HepG2 (cell line): Measurements from ENCODE around the gene SPART. TPM values are rescaled to one million over a fixed set of nuclear protein-coding genes. Genes with fewer than 3 reads are reported as not detected.

Experiments
- ATAC-seq: fragments of 200-7000 bp; cut with Tn5 transposase; 3 replicates; pipeline ENCODE4 v1.9.1; 2020; ENCODE audit warnings: mild to moderate bottlenecking, moderate library complexity
- BruUV-seq: library from RNA; stranded (reverse); fragments of 400-500 nt; replicated peaks from 2 replicates; lab custom pipeline; 2021; lab: Mats Ljungman, UMichigan
- CTCF ChIA-PET: fragments of 300-600 bp; formaldehyde crosslinking; extraction: SDS; loops from one replicate; lab custom pipeline; 2021; ENCODE audit warnings: low total read pairs, inconsistent platforms, low intra/inter-chr PET ratio; lab: Yijun Ruan, JAX
- POLR2A ChIA-PET: fragments of 350-600 bp; sonication (Branson Sonifier 250); formaldehyde crosslinking; loops from one replicate; lab custom pipeline; 2020; ENCODE audit warnings: antibody characterized with exemption, inconsistent platforms; lab: Yijun Ruan, JAX
- DNase-seq: peaks from one replicate; pipeline ENCODE4 v3.0.0-alpha.2; 2015; ENCODE audit warnings: low spot score
- FAIRE-seq: peaks from 3 replicates; lab custom pipeline; 2011; peaks lifted over from hg19 to GRCh38; lab: Jason Lieb, UNC
- H2AFZ ChIP-seq: one replicate; pipeline ENCODE4 v1.6.1; 2011; ENCODE audit warnings: low read length, inconsistent platforms
- H3K27ac ChIP-seq: fragments of 300-600 bp; 3 replicates; pipeline ENCODE4 v1.8.0; 2011; ENCODE audit warnings: mixed run types, mild to moderate bottlenecking, mixed read lengths, low read length, inconsistent platforms; ENCODE audit not compliant: insufficient read depth; ENCODE audit errors: extremely low read length
- H3K27me3 ChIP-seq, 2 experiments: fragments of 200-600 bp in 1 of 2; 2 replicates in 1 of 2; 3 replicates in 1 of 2; pipeline versions ENCODE4 v1.6.0 to v1.8.0; 2011; ENCODE audit warnings: low read length in 2 of 2, mild to moderate bottlenecking in 2 of 2, moderate library complexity in 2 of 2, inconsistent platforms in 1 of 2; ENCODE audit not compliant: insufficient read depth in 2 of 2, control insufficient read depth in 1 of 2
- H3K36me3 ChIP-seq, 2 experiments: fragments of 200-600 bp in 1 of 2; replicated peaks in 1 of 2; 2 replicates in 1 of 2; 3 replicates in 1 of 2; pipeline versions ENCODE4 v1.5.1 to v1.8.0; 2011; ENCODE audit warnings: low read length in 2 of 2, inconsistent platforms in 1 of 2; ENCODE audit not compliant: insufficient read depth in 2 of 2, control insufficient read depth in 1 of 2
- H3K4me1 ChIP-seq: 2 replicates; pipeline ENCODE4 v1.5.1; 2012; ENCODE audit warnings: low read length, inconsistent platforms; ENCODE audit not compliant: insufficient read depth
- H3K4me2 ChIP-seq: 2 replicates; pipeline ENCODE4 v1.6.0; 2011; ENCODE audit warnings: low read depth, low read length, inconsistent platforms
- H3K4me3 ChIP-seq, 3 experiments: fragments of 200-600 bp in 1 of 3; sonication (generic), shearing (Covaris generic) in 1 of 3; replicated peaks in 1 of 3; 2 replicates each; pipeline ENCODE4 v1.5.1; 2011 to 2016; ENCODE audit warnings: low read length in 3 of 3, inconsistent platforms in 2 of 3, low read depth in 2 of 3, mild to moderate bottlenecking in 2 of 3, control low read depth in 1 of 3, mixed read lengths in 1 of 3; ENCODE audit not compliant: insufficient read depth in 1 of 3
- H3K79me2 ChIP-seq: one replicate; pipeline ENCODE4 v1.6.1; 2011; ENCODE audit warnings: low read length, inconsistent platforms; ENCODE audit not compliant: insufficient read depth
- H3K9ac ChIP-seq: 2 replicates; pipeline ENCODE4 v1.6.0; 2011; ENCODE audit warnings: mild to moderate bottlenecking, low read depth, low read length, inconsistent platforms; ENCODE audit not compliant: insufficient read depth
- H3K9me3 ChIP-seq: 2 replicates; pipeline ENCODE4 v1.5.1; 2012; ENCODE audit warnings: mild to moderate bottlenecking, low read length
- H4K20me1 ChIP-seq: 2 replicates; pipeline ENCODE4 v1.6.0; 2011; ENCODE audit warnings: inconsistent platforms, mild to moderate bottlenecking, low read length, moderate library complexity; ENCODE audit not compliant: insufficient read depth
- ATRX ChIP-seq: sonication (generic); formaldehyde crosslinking; IDR thresholded peaks from 2 replicates; pipeline ENCODE4 v1.4.0; 2020; ENCODE audit warnings: missing genetic modification reagents, borderline replicate concordance
- EEA1 ChIP-seq: sonication (generic); formaldehyde crosslinking; IDR thresholded peaks from 2 replicates; pipeline ENCODE4 v1.5.1; 2020; ENCODE audit warnings: mild to moderate bottlenecking, missing genetic modification reagents, borderline replicate concordance
- ELF4 ChIP-seq: sonication (generic); formaldehyde crosslinking; IDR thresholded peaks from 2 replicates; pipeline ENCODE4 v1.5.0; 2020; ENCODE audit warnings: missing genetic modification reagents, mild to moderate bottlenecking, moderate library complexity, borderline replicate concordance
- FLYWCH1 ChIP-seq: sonication (generic); formaldehyde crosslinking; IDR thresholded peaks from 2 replicates; pipeline ENCODE4 v1.8.1; 2023; ENCODE audit warnings: mild to moderate bottlenecking, missing genetic modification reagents
- HMG20B ChIP-seq: conservative IDR thresholded peaks from 2 replicates; pipeline ENCODE4 v1.6.1; 2016; ENCODE audit warnings: missing genetic modification reagents, missing compliant biosample characterization
- TBX3 ChIP-seq: fragments of 450-650 bp; IDR thresholded peaks from 2 replicates; pipeline ENCODE4 v1.6.1; 2017; ENCODE audit warnings: antibody characterized with exemption, mild to moderate bottlenecking, inconsistent platforms, borderline replicate concordance
- TMF1 ChIP-seq: sonication (generic); formaldehyde crosslinking; IDR thresholded peaks from 2 replicates; pipeline ENCODE4 v1.8.1; 2022; ENCODE audit warnings: low read depth, missing genetic modification reagents
- ZNF343 ChIP-seq: sonication (generic); formaldehyde crosslinking; IDR thresholded peaks from 2 replicates; pipeline ENCODE4 v1.4.0; 2020; ENCODE audit warnings: mild to moderate bottlenecking, missing genetic modification reagents
- ZNF652 ChIP-seq: IDR thresholded peaks from 2 replicates; pipeline ENCODE4 v1.6.1; 2016; ENCODE audit warnings: low read depth, borderline replicate concordance
- whole genome bisulfite sequencing: methylation state at CpG from one replicate; pipeline ENCODE4 v1.1.6; 2017; ENCODE audit warnings: low lambda C conversion rate; 5-methylcytosine and 5-hydroxymethylcytosine counted together
- in situ Hi-C: cut with HindIII; loops from 2 replicates; pipeline ENCODE4 v1.10.0; 2017; ENCODE audit warnings: low pct_unique_long_range_greater_than_20kb; ENCODE audit not compliant: extremely low pct_ligation_motif_present
- intact Hi-C: fragments of 100-400 bp; cut with micrococcal nuclease; formaldehyde crosslinking; loops from one replicate; pipeline ENCODE4 v1.10.0; 2022; ENCODE audit not compliant: unreplicated experiment
- polyA plus RNA-seq, 8 experiments: library from polyadenylated mRNA; depleted of rRNA in 3 of 8; stranded (reverse) in 7 of 8; unstranded in 1 of 8; fragments of >200 nt; fragmentation: Illumina TruSeq in 4 of 8; extraction: Trizol in 4 of 8; gene quantifications; 2 replicates each; pipeline versions ENCODE4 v1.2.1 to v1.2.3, GENCODE V29; 2011 to 2016; ENCODE audit warnings: low read depth in 4 of 8, missing spikeins in 1 of 8, mixed read lengths in 1 of 8; ENCODE audit not compliant: insufficient read depth in 1 of 8
- total RNA-seq, 5 experiments: library from RNA; depleted of rRNA; stranded (reverse); fragments of >200 nt; fragmentation: Illumina TruSeq; extraction: Trizol; gene quantifications; 2 replicates each; pipeline ENCODE4 v1.2.3, GENCODE V29; 2016; ENCODE audit warnings: low read depth in 1 of 5
- TF ChIP-seq, protein P1 (sequence below): sonication (generic); formaldehyde crosslinking; IDR thresholded peaks from 2 replicates; pipeline ENCODE4 v1.5.0; 2020; ENCODE audit warnings: mild to moderate bottlenecking, missing genetic modification reagents, borderline replicate concordance
- TF ChIP-seq, protein P2 (sequence below): sonication (generic); formaldehyde crosslinking; IDR thresholded peaks from 2 replicates; pipeline ENCODE4 v1.5.1; 2020; ENCODE audit warnings: mild to moderate bottlenecking, missing genetic modification reagents, borderline replicate concordance
- TF ChIP-seq, protein P3 (sequence below): sonication (generic); formaldehyde crosslinking; IDR thresholded peaks from 2 replicates; pipeline ENCODE4 v1.5.1; 2020; ENCODE audit warnings: mild to moderate bottlenecking, missing genetic modification reagents, moderate library complexity

Gene SPART
- total and polyA plus RNA-seq, 2 of the 13 experiments (the other 11 are each of a cell fraction or from before 2014, with no cell fraction given), result 8.9 to 28.8 TPM

DNA sequence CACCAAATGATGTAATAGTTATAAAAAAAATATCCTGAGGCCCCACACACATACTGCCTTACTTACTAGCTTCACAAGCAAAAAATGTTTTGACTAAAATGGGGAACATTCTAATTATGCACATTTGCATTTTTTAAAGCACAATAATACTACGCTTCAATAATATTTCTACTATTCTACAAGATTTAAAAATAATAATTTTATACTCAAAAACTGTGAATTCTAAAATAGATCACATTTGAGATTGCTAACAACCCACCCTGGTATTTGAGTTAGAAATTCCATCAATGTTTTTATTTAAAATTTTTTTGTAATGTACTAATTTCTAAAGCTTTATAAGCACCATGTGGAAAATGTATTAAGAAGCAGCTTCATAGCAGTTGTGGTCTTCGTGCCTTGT lies 72.8 kb downstream of the SPART start:
- WGBS, result 5% methylated on average over 2 of the region's 2 CpGs
- H3K36me3 ChIP-seq, result no peaks in the 10 kb centered on the region
- H3K27ac ChIP-seq, result no peak overlapping the region
- ChIA-PET CTCF (no interaction called here), POLR2A (no interaction called here)
- H3K79me2 ChIP-seq, result no peaks in the 10 kb centered on the region
- DNase-seq (no peak), FAIRE-seq (no peak), ATAC-seq (no peak)
- no peaks in the 10 kb centered on the region for H4K20me1 ChIP-seq
- in situ Hi-C loops, result no loop called here
- H3K4me3 ChIP-seq, result no peak overlapping the region
- no TSS peak for BruUV-seq
- H3K9me3 ChIP-seq, result no peaks in the 10 kb centered on the region
- no peaks in the 10 kb centered on the region for H3K27me3 ChIP-seq
- intact Hi-C loops, result no loop called here
- H2AFZ ChIP-seq, result no peak overlapping the region
- no peak overlapping the region for H3K9ac ChIP-seq
- no peak overlapping the region for H3K4me2 ChIP-seq
- no peaks in the 10 kb centered on the region for H3K4me1 ChIP-seq
- TF ChIP-seq ATRX (CRISPR knock-in tag) (no peak), TMF1 (no peak), TBX3 (no peak), HMG20B (CRISPR knock-in tag) (no peak), ZNF652 (CRISPR knock-in tag) (no peak), ELF4 (CRISPR knock-in tag) (no peak), ZNF343 (CRISPR knock-in tag) (no peak), EEA1 (CRISPR knock-in tag) (no peak), FLYWCH1 (CRISPR knock-in tag) (no peak)
- TF ChIP-seq, protein P1, sequence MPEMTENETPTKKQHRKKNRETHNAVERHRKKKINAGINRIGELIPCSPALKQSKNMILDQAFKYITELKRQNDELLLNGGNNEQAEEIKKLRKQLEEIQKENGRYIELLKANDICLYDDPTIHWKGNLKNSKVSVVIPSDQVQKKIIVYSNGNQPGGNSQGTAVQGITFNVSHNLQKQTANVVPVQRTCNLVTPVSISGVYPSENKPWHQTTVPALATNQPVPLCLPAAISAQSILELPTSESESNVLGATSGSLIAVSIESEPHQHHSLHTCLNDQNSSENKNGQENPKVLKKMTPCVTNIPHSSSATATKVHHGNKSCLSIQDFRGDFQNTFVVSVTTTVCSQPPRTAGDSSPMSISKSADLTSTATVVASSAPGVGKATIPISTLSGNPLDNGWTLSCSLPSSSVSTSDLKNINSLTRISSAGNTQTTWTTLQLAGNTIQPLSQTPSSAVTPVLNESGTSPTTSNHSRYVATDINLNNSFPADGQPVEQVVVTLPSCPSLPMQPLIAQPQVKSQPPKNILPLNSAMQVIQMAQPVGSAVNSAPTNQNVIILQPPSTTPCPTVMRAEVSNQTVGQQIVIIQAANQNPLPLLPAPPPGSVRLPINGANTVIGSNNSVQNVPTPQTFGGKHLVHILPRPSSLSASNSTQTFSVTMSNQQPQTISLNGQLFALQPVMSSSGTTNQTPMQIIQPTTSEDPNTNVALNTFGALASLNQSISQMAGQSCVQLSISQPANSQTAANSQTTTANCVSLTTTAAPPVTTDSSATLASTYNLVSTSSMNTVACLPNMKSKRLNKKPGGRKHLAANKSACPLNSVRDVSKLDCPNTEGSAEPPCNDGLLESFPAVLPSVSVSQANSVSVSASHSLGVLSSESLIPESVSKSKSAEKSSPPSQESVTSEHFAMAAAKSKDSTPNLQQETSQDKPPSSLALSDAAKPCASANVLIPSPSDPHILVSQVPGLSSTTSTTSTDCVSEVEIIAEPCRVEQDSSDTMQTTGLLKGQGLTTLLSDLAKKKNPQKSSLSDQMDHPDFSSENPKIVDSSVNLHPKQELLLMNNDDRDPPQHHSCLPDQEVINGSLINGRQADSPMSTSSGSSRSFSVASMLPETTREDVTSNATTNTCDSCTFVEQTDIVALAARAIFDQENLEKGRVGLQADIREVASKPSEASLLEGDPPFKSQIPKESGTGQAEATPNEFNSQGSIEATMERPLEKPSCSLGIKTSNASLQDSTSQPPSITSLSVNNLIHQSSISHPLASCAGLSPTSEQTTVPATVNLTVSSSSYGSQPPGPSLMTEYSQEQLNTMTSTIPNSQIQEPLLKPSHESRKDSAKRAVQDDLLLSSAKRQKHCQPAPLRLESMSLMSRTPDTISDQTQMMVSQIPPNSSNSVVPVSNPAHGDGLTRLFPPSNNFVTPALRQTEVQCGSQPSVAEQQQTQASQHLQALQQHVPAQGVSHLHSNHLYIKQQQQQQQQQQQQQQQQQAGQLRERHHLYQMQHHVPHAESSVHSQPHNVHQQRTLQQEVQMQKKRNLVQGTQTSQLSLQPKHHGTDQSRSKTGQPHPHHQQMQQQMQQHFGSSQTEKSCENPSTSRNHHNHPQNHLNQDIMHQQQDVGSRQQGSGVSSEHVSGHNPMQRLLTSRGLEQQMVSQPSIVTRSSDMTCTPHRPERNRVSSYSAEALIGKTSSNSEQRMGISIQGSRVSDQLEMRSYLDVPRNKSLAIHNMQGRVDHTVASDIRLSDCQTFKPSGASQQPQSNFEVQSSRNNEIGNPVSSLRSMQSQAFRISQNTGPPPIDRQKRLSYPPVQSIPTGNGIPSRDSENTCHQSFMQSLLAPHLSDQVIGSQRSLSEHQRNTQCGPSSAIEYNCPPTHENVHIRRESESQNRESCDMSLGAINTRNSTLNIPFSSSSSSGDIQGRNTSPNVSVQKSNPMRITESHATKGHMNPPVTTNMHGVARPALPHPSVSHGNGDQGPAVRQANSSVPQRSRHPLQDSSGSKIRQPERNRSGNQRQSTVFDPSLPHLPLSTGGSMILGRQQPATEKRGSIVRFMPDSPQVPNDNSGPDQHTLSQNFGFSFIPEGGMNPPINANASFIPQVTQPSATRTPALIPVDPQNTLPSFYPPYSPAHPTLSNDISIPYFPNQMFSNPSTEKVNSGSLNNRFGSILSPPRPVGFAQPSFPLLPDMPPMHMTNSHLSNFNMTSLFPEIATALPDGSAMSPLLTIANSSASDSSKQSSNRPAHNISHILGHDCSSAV (CRISPR knock-in tag), result no peak
- TF ChIP-seq, protein P2, sequence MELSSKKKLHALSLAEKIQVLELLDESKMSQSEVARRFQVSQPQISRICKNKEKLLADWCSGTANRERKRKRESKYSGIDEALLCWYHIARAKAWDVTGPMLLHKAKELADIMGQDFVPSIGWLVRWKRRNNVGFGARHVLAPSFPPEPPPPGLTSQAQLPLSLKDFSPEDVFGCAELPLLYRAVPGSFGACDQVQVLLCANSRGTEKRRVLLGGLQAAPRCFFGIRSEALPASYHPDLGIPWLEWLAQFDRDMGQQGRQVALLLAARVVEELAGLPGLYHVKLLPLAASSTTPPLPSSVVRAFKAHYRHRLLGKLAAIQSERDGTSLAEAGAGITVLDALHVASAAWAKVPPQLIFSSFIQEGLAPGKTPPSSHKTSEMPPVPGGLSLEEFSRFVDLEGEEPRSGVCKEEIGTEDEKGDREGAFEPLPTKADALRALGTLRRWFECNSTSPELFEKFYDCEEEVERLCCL (CRISPR knock-in tag), result no peak
- TF ChIP-seq, protein P3, sequence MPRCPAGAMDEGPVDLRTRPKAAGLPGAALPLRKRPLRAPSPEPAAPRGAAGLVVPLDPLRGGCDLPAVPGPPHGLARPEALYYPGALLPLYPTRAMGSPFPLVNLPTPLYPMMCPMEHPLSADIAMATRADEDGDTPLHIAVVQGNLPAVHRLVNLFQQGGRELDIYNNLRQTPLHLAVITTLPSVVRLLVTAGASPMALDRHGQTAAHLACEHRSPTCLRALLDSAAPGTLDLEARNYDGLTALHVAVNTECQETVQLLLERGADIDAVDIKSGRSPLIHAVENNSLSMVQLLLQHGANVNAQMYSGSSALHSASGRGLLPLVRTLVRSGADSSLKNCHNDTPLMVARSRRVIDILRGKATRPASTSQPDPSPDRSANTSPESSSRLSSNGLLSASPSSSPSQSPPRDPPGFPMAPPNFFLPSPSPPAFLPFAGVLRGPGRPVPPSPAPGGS (CRISPR knock-in tag), result no peak
